ENCODE results near the gene S100A10. TPM values are rescaled to one million over a fixed set of nuclear protein-coding genes. Genes with fewer than 3 reads are reported as not detected.

The S100A10 gene
- total and polyA plus RNA-seq, 2 of the 4 experiments (the other 2 are of a cell fraction) = 86.0 to 277 TPM

DNA sequence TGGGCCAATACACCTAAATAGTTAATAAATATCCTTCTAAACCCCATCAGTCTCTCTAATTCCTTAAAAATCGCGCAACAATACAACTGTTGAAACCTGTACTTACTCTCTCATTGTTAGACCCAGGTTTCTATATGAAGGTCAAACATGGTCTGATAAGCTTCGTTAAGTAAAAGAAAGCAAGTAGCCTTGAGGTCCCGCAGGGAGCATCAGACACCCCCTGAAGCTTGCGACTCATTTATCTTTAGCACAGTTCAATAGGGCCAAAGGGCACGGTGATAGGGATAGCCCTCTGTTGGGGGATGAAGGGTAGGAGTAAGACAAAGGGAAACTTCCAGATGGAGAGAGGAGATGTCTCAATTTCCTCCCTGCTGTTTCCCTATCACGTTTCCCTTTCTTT is 57.0 kb downstream of the S100A10 start:
- no peak overlapping the region for H3K56ac ChIP-seq (ENCODE audit: extremely low read depth, insufficient read depth, low read length)
- peak overlapping the region; percentile 34 for H2AFZ ChIP-seq (replicated peaks; ENCODE audit: low read length, poor library complexity)
- H2BK15ac ChIP-seq (ENCODE audit: low read depth, low read length) = no peak overlapping the region
- no peak overlapping the region for H3K4ac ChIP-seq (ENCODE audit: low read depth, low read length)
- no peak overlapping the region for H2BK120ac ChIP-seq (ENCODE audit: low read depth, low read length)
- H3K4me1 ChIP-seq (ENCODE audit: control insufficient read depth, insufficient read depth, low read length) = peaks cover 2% of the 10 kb centered on the region
- ChIA-PET CTCF (interaction anchor here (0.7 to 4.0 kb wide), 4 partner anchors 16 to 65 kb away, joined by 3 to 25 read pairs (median 4); no protein-coding TSS in a partner anchor), POLR2A (ENCODE audit: unreplicated experiment) (no interaction called here)
- H2BK20ac ChIP-seq (ENCODE audit: low read depth, low read length) = no peak overlapping the region
- H4K20me1 ChIP-seq (ENCODE audit: insufficient read depth, low read length) = no peaks in the 10 kb centered on the region
- H3K9ac ChIP-seq (ENCODE audit: low read depth, low read length) = no peak overlapping the region
- H3K14ac ChIP-seq (replicated peaks; ENCODE audit: low read depth, low read length) = no peak overlapping the region
- TF ChIP-seq RCOR1 (IDR thresholded peaks at IDR 0.05; ENCODE audit: insufficient replicate concordance, low read length) = no peak
- TF ChIP-seq SMC3 (IDR thresholded peaks at IDR 0.05; ENCODE audit: low read depth, low read length) = no peak
- no peak for TF ChIP-seq NFE2L2 (IDR thresholded peaks at IDR 0.05; ENCODE audit: low read depth, low read length)
- TF ChIP-seq RFX5 (IDR thresholded peaks at IDR 0.05; ENCODE audit: low read depth, low read length) = no peak
- no peak for TF ChIP-seq MXI1 (IDR thresholded peaks at IDR 0.05; ENCODE audit: borderline replicate concordance, low read depth, low read length)
- TF ChIP-seq RAD21 (IDR thresholded peaks at IDR 0.05; ENCODE audit: low read length) = no peak
- TF ChIP-seq CHD1 (IDR thresholded peaks at IDR 0.05; ENCODE audit: low read depth, low read length) = no peak
- no peak for TF ChIP-seq POLR2A (IDR thresholded peaks at IDR 0.05; ENCODE audit: low read depth, low read length)
- no peak for TF ChIP-seq MAZ (IDR thresholded peaks at IDR 0.05; ENCODE audit: borderline replicate concordance, low read depth, low read length)
- H4K91ac ChIP-seq (ENCODE audit: insufficient read depth, low read depth, low read length) = no peak overlapping the region
- H2BK5ac ChIP-seq (ENCODE audit: low read depth, low read length, poor library complexity, severe bottlenecking) = no peak overlapping the region
- intact Hi-C loops (cut with micrococcal nuclease) = loop anchor here (10.0 kb wide), 1 partner anchor 248 kb away; no protein-coding TSS in a partner anchor
- H4K5ac ChIP-seq (ENCODE audit: low read depth, low read length) = no peak overlapping the region; the same call in 1 of the 2 replicates
- BruUV-seq (replicated peaks) = no TSS peak
- no peak overlapping the region for H3K18ac ChIP-seq (ENCODE audit: low read depth, low read length)
- no peak overlapping the region for H3K27ac ChIP-seq (ENCODE audit: insufficient read depth, low read length)
- ATAC-seq (ENCODE audit: low read depth) = no peak
- 100% methylated on average over 2 of the region's 7 CpGs; no CpG with 5 or more reads in 1 of the 2 experiments for WGBS, 2 experiments (ENCODE audit: extremely low coverage in 2 of 2, insufficient read length in 1 of 2)
- H3K36me3 ChIP-seq (ENCODE audit: control insufficient read depth, insufficient read depth, low read length) = no peaks in the 10 kb centered on the region
- H3K27me3 ChIP-seq (ENCODE audit: control insufficient read depth, insufficient read depth, low read length) = peaks cover 5% of the 10 kb centered on the region
- no peak overlapping the region; the same call in 1 of the 2 replicates for H3K23ac ChIP-seq (ENCODE audit: low read depth, low read length)
- no peaks in the 10 kb centered on the region for H3K9me3 ChIP-seq (ENCODE audit: control insufficient read depth, insufficient read depth, low read length)
- no peak for DNase-seq
- H3K9me1 ChIP-seq (ENCODE audit: insufficient read depth, low read length) = peaks cover 2% of the 10 kb centered on the region; the same call in 1 of the 2 replicates
- H4K8ac ChIP-seq (ENCODE audit: low read depth in 2 of 2, low read length in 2 of 2) = no peak overlapping the region
- in situ Hi-C loops (cut with MboI; ENCODE audit: low sequenced_read_pairs) = no loop called here
- dilution Hi-C loops (cut with HindIII; ENCODE audit: low sequenced_read_pairs, unreplicated experiment) = no loop called here
- H3K4me3 ChIP-seq (ENCODE audit: insufficient read depth, low read depth, low read length) = no peak overlapping the region
- no peak overlapping the region for H3K4me2 ChIP-seq (ENCODE audit: low read depth, low read length)
- H2AK5ac ChIP-seq (ENCODE audit: low read depth, low read length) = no peak overlapping the region
- H2AK9ac ChIP-seq (replicated peaks; ENCODE audit: low read depth, low read length, poor library complexity) = no peak overlapping the region
- H3K79me1 ChIP-seq (ENCODE audit: low read depth in 1 of 2, low read length in 2 of 2) = no peaks in the 10 kb centered on the region

Data from IMR-90 (cell line).